ENCODE results near the gene SMCO3. TPM values are rescaled to one million over a fixed set of nuclear protein-coding genes. Genes with fewer than 3 reads are reported as not detected.
A peak's percentile ranks its signal among the peaks of the same experiment; 100 is the strongest.

The SMCO3 gene
- total RNA-seq, 1 experiment from 2014 or later: not detected

DNA sequence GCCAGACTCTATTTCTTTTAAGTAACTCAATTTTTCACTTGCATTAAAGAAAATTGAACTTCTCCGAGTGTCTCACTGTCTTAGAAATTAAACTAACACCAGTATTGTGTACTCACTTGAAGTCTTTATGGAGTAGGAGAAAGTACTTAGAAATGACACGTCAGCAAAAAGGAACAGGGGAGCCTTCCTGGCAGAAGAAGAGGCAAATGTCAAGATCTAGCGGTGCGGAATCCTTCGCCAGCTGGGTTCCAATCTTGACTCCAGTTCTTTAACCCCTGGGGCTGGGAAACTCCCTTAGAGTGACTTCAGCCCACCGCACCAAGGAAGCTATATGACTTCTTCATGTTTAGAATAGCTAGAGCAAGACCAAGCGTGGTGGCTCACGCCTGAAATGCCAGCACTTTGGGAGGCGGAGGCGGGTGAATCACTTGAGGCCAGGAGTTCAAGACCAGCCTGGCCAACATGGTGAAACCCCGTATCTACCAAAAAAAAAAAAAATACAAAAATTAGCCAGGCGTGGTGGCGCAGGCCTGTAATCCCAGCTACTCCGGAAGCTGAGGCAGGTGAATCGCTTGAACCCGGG lies 45.1 kb downstream of the SMCO3 start:
- Histone ChIP-seq H3K27ac (ENCODE audit: low read depth, low read length) (0 out of 2 replicates have a peak overlapping the region, but pooled peaks have one; percentile 82), H3K79me2 (ENCODE audit: insufficient read depth, low read length) (no peaks in the 10 kb centered on the region), H3K9ac (ENCODE audit: low read length) (no peak overlapping the region), H3K4me2 (ENCODE audit: low read length) (peak overlapping the region; percentile 80; the same call in 1 of the 2 replicates), H3K4me1 (ENCODE audit: control insufficient read depth in 1 of 2, insufficient read depth in 2 of 2, low read length in 2 of 2) (peaks cover 0 to 18% of the 10 kb centered on the region in 2 experiments; a peak in 3 of 4 replicates), H3K36me3 (ENCODE audit: control insufficient read depth in 1 of 2, insufficient read depth in 2 of 2, low read length in 2 of 2) (no peaks in the 10 kb centered on the region), H3K9me2 (ENCODE audit: insufficient read depth) (no peaks in the 10 kb centered on the region), H4K20me1 (ENCODE audit: insufficient read depth) (no peaks in the 10 kb centered on the region), H3K9me3 (ENCODE audit: control insufficient read depth in 1 of 2, insufficient read depth in 1 of 2, low read depth in 1 of 2, low read length in 2 of 2) (no peaks in the 10 kb centered on the region), H3K27me3 (ENCODE audit: insufficient read depth, low read length) (no peaks in the 10 kb centered on the region), H2AFZ (ENCODE audit: low read depth, low read length, poor library complexity, severe bottlenecking) (no peak overlapping the region), H3K4me3 (replicated peaks in 1 of 2; ENCODE audit: low read depth in 1 of 2, low read length in 2 of 2) (no peak overlapping the region; a peak in 1 of 4 replicates)
- POLR2A ChIA-PET: interaction anchor here (0.5 to 1.7 kb wide), 2 partner anchors 34 to 147 kb away, joined by 3 to 11 read pairs; partner anchors contain the start of genes C12orf60 and WBP11
- CTCF ChIA-PET: no interaction called here
- ATAC-seq: no peak
- TF ChIP-seq SRF (IDR thresholded peaks at IDR 0.05; ENCODE audit: low read depth) (no peak), CBX3 (IDR thresholded peaks at IDR 0.05; ENCODE audit: low read depth) (no peak)
- no TSS peak for BruUV-seq (replicated peaks)
- RAD21 ChIA-PET (ENCODE audit: low non-redundant PET in 1 of 2, low total read pairs in 2 of 2, uncharacterized antibody in 2 of 2, unreplicated experiment in 2 of 2): no interaction called here
- no peak for DNase-seq (ENCODE audit: low read depth, low spot score)
- intact Hi-C loops (cut with micrococcal nuclease): no loop called here

DNA sequence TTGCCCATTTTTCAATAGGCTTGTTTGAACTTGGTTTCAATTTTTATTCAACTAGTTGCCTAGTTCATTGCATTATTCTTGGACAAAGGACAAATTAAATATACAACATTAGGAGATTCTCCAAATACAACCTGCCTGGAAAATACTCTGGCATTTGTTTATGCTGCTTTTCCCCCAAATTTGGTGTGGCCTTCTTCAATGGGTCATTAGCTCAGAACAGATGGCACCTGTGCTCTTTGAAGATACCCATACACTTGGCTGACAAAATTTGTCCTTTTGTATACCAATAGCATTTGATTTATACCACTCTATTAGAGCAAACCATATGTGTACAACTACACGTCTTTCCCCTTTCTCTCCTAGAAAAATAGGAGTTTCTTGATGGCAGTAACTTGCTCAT lies 46.4 kb downstream of the SMCO3 start:
- ChIA-PET RAD21 (ENCODE audit: low non-redundant PET in 1 of 2, low total read pairs in 2 of 2, uncharacterized antibody in 2 of 2, unreplicated experiment in 2 of 2) (no interaction called here), POLR2A (no interaction called here), CTCF (no interaction called here)
- H3K27ac ChIP-seq (ENCODE audit: low read depth, low read length): no peak overlapping the region
- DNase-seq (ENCODE audit: low read depth, low spot score): no peak
- no peaks in the 10 kb centered on the region for H3K27me3 ChIP-seq (ENCODE audit: insufficient read depth, low read length)
- no peaks in the 10 kb centered on the region for H3K9me2 ChIP-seq (ENCODE audit: insufficient read depth)
- TF ChIP-seq EZH2phosphoT487 (IDR thresholded peaks at IDR 0.05; ENCODE audit: borderline replicate concordance) (no peak), ZFX (IDR thresholded peaks at IDR 0.05) (no peak), SRF (IDR thresholded peaks at IDR 0.05; ENCODE audit: low read depth) (no peak), TCF7L2 (IDR thresholded peaks at IDR 0.05; ENCODE audit: borderline replicate concordance, extremely low read depth, insufficient read depth, insufficient read length) (no peak)
- TF ChIP-seq, protein P1, sequence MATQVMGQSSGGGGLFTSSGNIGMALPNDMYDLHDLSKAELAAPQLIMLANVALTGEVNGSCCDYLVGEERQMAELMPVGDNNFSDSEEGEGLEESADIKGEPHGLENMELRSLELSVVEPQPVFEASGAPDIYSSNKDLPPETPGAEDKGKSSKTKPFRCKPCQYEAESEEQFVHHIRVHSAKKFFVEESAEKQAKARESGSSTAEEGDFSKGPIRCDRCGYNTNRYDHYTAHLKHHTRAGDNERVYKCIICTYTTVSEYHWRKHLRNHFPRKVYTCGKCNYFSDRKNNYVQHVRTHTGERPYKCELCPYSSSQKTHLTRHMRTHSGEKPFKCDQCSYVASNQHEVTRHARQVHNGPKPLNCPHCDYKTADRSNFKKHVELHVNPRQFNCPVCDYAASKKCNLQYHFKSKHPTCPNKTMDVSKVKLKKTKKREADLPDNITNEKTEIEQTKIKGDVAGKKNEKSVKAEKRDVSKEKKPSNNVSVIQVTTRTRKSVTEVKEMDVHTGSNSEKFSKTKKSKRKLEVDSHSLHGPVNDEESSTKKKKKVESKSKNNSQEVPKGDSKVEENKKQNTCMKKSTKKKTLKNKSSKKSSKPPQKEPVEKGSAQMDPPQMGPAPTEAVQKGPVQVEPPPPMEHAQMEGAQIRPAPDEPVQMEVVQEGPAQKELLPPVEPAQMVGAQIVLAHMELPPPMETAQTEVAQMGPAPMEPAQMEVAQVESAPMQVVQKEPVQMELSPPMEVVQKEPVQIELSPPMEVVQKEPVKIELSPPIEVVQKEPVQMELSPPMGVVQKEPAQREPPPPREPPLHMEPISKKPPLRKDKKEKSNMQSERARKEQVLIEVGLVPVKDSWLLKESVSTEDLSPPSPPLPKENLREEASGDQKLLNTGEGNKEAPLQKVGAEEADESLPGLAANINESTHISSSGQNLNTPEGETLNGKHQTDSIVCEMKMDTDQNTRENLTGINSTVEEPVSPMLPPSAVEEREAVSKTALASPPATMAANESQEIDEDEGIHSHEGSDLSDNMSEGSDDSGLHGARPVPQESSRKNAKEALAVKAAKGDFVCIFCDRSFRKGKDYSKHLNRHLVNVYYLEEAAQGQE (IDR thresholded peaks at IDR 0.05; ENCODE audit: low read depth): no peak
- H3K4me1 ChIP-seq (ENCODE audit: control insufficient read depth in 1 of 2, insufficient read depth in 2 of 2, low read length in 2 of 2): peaks cover 0 to 13% of the 10 kb centered on the region in 2 experiments; a peak in 3 of 4 replicates
- H3K9ac ChIP-seq (ENCODE audit: low read length): no peak overlapping the region
- H3K79me2 ChIP-seq (ENCODE audit: insufficient read depth, low read length): no peaks in the 10 kb centered on the region
- H3K4me3 ChIP-seq (replicated peaks in 1 of 2; ENCODE audit: low read depth in 1 of 2, low read length in 2 of 2): no peak overlapping the region
- intact Hi-C loops (cut with micrococcal nuclease): no loop called here
- no peak for ATAC-seq
- H3K4me2 ChIP-seq (ENCODE audit: low read length): no peak overlapping the region
- H2AFZ ChIP-seq (ENCODE audit: low read depth, low read length, poor library complexity, severe bottlenecking): no peak overlapping the region
- no peaks in the 10 kb centered on the region for H3K36me3 ChIP-seq (ENCODE audit: control insufficient read depth in 1 of 2, insufficient read depth in 2 of 2, low read length in 2 of 2)
- H3K9me3 ChIP-seq (ENCODE audit: control insufficient read depth in 1 of 2, insufficient read depth in 1 of 2, low read depth in 1 of 2, low read length in 2 of 2): no peaks in the 10 kb centered on the region
- no TSS peak for BruUV-seq (replicated peaks)
- no peaks in the 10 kb centered on the region for H4K20me1 ChIP-seq (ENCODE audit: insufficient read depth)
